PC-3 (cell line): ENCODE results near the gene CNPY1. TPM values are rescaled to one million over a fixed set of nuclear protein-coding genes. Genes with fewer than 3 reads are reported as not detected.

Experiments
- ATAC-seq: fragments of 200-7000 bp; cut with Tn5 transposase; 2 replicates; pipeline ENCODE4 v1.9.1; 2020; ENCODE audit warnings: mild to moderate bottlenecking, moderate library complexity
- BruUV-seq: library from RNA; stranded (reverse); fragments of 400-500 nt; replicated peaks from 2 replicates; lab custom pipeline; 2021; lab: Mats Ljungman, UMichigan
- CTCF ChIA-PET: fragments of 300-600 bp; sonication (Branson Sonifier 250); formaldehyde crosslinking; loops from one replicate; lab custom pipeline; 2022; ENCODE audit warnings: antibody characterized with exemption; lab: Charles Lee
- POLR2A ChIA-PET: fragments of 300-600 bp; sonication (Branson Sonifier 250); formaldehyde crosslinking; loops from one replicate; lab custom pipeline; 2022; ENCODE audit warnings: antibody characterized with exemption; ENCODE audit not compliant: unreplicated experiment; lab: Charles Lee
- DNase-seq: peaks from one replicate; pipeline ENCODE4 v3.0.0-alpha.2; 2015
- H2AFZ ChIP-seq: fragments of 300-600 bp; sonication (generic); 2 replicates; pipeline ENCODE4 v1.6.0; 2016; ENCODE audit warnings: antibody characterized with exemption, low read length
- H3F3A ChIP-seq: fragments of 300-600 bp; sonication (generic); one replicate; pipeline ENCODE4 v1.6.0; 2017; ENCODE audit warnings: antibody characterized with exemption, low read length, control low read depth, mild to moderate bottlenecking; ENCODE audit not compliant: unreplicated experiment
- H3K27ac ChIP-seq: fragments of 300-600 bp; sonication (generic); 2 replicates; pipeline ENCODE4 v1.5.1; 2016; ENCODE audit warnings: mild to moderate bottlenecking, low read length
- H3K27me3 ChIP-seq: fragments of 300-600 bp; sonication (generic); 2 replicates; pipeline ENCODE4 v1.6.1; 2016; ENCODE audit warnings: low read length, mixed read lengths
- H3K36me3 ChIP-seq: fragments of 300-600 bp; sonication (generic); 2 replicates; pipeline ENCODE4 v1.6.1; 2016; ENCODE audit warnings: low read depth, mixed run types, low read length, mixed read lengths
- H3K4me1 ChIP-seq: fragments of 300-600 bp; sonication (generic); 2 replicates; pipeline ENCODE4 v1.5.1; 2016; ENCODE audit warnings: low read length; ENCODE audit not compliant: insufficient read depth
- H3K4me2 ChIP-seq: fragments of 300-600 bp; sonication (generic); 2 replicates; pipeline ENCODE4 v1.6.0; 2016; ENCODE audit warnings: low read length
- H3K4me3 ChIP-seq: fragments of 300-600 bp; sonication (generic); 2 replicates; pipeline ENCODE4 v1.5.1; 2016; ENCODE audit warnings: mild to moderate bottlenecking, low read length, mixed read lengths
- H3K79me2 ChIP-seq: fragments of 300-600 bp; sonication (generic); 2 replicates; pipeline ENCODE4 v1.6.1; 2017; ENCODE audit warnings: low read length, mixed read lengths
- H3K9ac ChIP-seq: fragments of 300-600 bp; sonication (generic); 2 replicates; pipeline ENCODE4 v1.6.0; 2016; ENCODE audit warnings: mild to moderate bottlenecking, low read length
- H3K9me2 ChIP-seq: fragments of 300-600 bp; sonication (generic); replicated peaks from 2 replicates; pipeline ENCODE4 v1.6.1; 2016; ENCODE audit warnings: mixed run types, low read length, mixed read lengths
- H3K9me3 ChIP-seq: fragments of 300-600 bp; sonication (generic); 2 replicates; pipeline ENCODE4 v1.6.1; 2016; ENCODE audit warnings: low read length, mixed read lengths
- H4K20me1 ChIP-seq: fragments of 300-600 bp; sonication (generic); 2 replicates; pipeline ENCODE4 v1.6.1; 2016; ENCODE audit warnings: low read length, mixed read lengths
- CTCF ChIP-seq: fragments of 300-600 bp; sonication (generic); conservative IDR thresholded peaks from 2 replicates; pipeline ENCODE4 v1.5.1; 2017; ENCODE audit warnings: antibody characterized with exemption, low read depth, mild to moderate bottlenecking, low read length
- EZH2 ChIP-seq: fragments of 300-600 bp; sonication (generic); IDR thresholded peaks from one replicate; pipeline ENCODE4 v1.6.1; 2017; ENCODE audit warnings: antibody characterized with exemption, mild to moderate bottlenecking, low read length; ENCODE audit not compliant: unreplicated experiment
- EZH2phosphoT487 ChIP-seq: fragments of 300-600 bp; sonication (generic); IDR thresholded peaks from 2 replicates; pipeline ENCODE4 v1.6.1; 2018; ENCODE audit warnings: mild to moderate bottlenecking, antibody characterized with exemption, low read length, borderline replicate concordance
- intact Hi-C: fragments of 100-400 bp; cut with micrococcal nuclease; formaldehyde crosslinking; loops from 2 replicates; pipeline ENCODE4 v1.9.0; 2023
- total RNA-seq: library from RNA; depleted of rRNA; stranded (reverse); fragments of >200 nt; gene quantifications from 2 replicates; pipeline ENCODE4 v1.2.3, GENCODE V29; 2014

Gene CNPY1
- total RNA-seq, 1 experiment from 2014 or later: not detected

GRCh38 chr7:155455132-155455693, 91.1 kb downstream of the CNPY1 start:
- Histone ChIP-seq H3K4me3 (no peak overlapping the region), H2AFZ (no peak overlapping the region), H3K27ac (no peak overlapping the region), H3K9me3 (no peaks in the 10 kb centered on the region), H3K79me2 (no peaks in the 10 kb centered on the region), H3K9ac (no peak overlapping the region), H3F3A (no peaks in the 10 kb centered on the region), H3K4me2 (no peak overlapping the region), H3K9me2 (no peaks in the 10 kb centered on the region), H4K20me1 (no peaks in the 10 kb centered on the region), H3K4me1 (peaks cover 8% of the 10 kb centered on the region; the same call in 1 of the 2 replicates), H3K27me3 (peaks cover 60% of the 10 kb centered on the region), H3K36me3 (no peaks in the 10 kb centered on the region)
- intact Hi-C loops: loop anchor here (5.0 kb wide), 1 partner anchor 528 kb away; no protein-coding TSS in a partner anchor
- DNase-seq (no peak), ATAC-seq (no peak)
- CTCF ChIA-PET: no interaction called here
- TF ChIP-seq CTCF (no peak), EZH2 (no peak), EZH2phosphoT487 (no peak)
- POLR2A ChIA-PET: no interaction called here
- no TSS peak for BruUV-seq

DNA sequence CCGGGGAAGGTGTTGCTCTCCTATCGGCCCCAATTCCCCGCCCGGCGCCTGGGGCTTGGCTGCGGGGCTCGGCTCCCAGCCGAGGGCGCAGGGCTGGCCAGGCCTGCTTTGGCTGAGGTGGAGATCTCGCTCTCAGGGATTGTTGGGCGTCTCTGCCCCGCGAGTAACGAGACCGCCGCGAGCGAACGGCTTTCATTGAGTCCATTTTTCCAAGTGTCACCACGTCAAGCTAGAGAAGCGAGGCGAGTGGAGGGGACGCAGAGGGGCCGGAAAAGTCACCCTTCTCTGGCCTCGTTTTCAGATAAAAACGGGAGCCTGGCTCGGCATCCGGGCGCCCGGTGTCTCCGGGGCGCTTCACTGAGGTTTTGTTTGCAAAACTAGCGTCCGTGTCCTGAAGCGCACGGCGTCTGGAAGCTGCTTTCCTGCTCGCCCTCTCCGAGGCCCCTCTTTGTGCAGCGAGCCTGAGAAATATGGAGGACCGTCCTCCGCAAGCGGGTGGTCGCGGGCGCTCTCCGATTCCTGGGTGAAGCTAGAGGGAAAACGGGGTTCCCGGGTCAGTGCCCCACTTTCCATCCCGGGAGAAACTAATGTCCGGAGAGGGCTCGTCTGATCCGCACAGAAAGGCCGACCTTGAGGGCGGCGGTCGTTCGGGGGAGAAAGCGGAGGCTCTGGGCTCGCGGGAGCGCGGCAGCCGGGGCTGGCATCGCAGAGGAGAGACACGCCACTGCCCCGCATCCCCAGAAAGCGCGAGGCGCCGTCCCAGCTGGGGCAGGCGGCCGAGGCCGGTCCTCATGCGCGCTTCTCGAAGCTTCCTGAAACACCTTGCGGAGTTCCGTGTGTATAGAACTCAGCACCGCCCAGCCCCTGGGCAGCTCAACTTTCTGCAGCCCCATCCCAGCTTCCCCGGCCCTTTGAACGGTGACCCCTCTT, 91.9 kb downstream of the CNPY1 start:
- BruUV-seq: no TSS peak
- POLR2A ChIA-PET: no interaction called here
- no peaks in the 10 kb centered on the region for H3K9me3 ChIP-seq
- no peaks in the 10 kb centered on the region for H3F3A ChIP-seq
- no peak overlapping the region for H3K4me3 ChIP-seq
- H3K9ac ChIP-seq: no peak overlapping the region
- H3K36me3 ChIP-seq: no peaks in the 10 kb centered on the region
- ATAC-seq: no peak
- no peaks in the 10 kb centered on the region for H3K9me2 ChIP-seq
- TF ChIP-seq EZH2phosphoT487 (peak; percentile 22; the same call in 1 of the 2 replicates), CTCF (no peak), EZH2 (peak; percentile 29)
- CTCF ChIA-PET: no interaction called here
- H3K79me2 ChIP-seq: no peaks in the 10 kb centered on the region
- peaks cover 61% of the 10 kb centered on the region for H3K27me3 ChIP-seq
- DNase-seq: no peak
- no peaks in the 10 kb centered on the region for H4K20me1 ChIP-seq
- H3K4me2 ChIP-seq: no peak overlapping the region
- H2AFZ ChIP-seq: no peak overlapping the region
- H3K27ac ChIP-seq: no peak overlapping the region
- peaks cover 8% of the 10 kb centered on the region; the same call in 1 of the 2 replicates for H3K4me1 ChIP-seq
- intact Hi-C loops: loop anchor here (5.0 kb wide), 1 partner anchor 527 kb away; no protein-coding TSS in a partner anchor
